Mesenchymal stem cell (in vitro differentiated cells and primary cell): ENCODE data around the gene TENM3.

ENCODE experiments used
- DNase-seq: peaks from one replicate; pipeline ENCODE4 v3.0.0-alpha.2; 2013
- H2AFZ ChIP-seq: one replicate; pipeline ENCODE4 v1.6.1; 2013; ENCODE audit warnings: low read depth, mild to moderate bottlenecking, control low read depth, inconsistent platforms, low read length, moderate library complexity
- H2AK5ac ChIP-seq: 2 replicates; pipeline ENCODE4 v1.6.1; 2013; ENCODE audit warnings: low read length, moderate library complexity, mild to moderate bottlenecking, inconsistent platforms; ENCODE audit not compliant: severe bottlenecking
- H2BK120ac ChIP-seq: one replicate; pipeline ENCODE4 v1.6.1; 2013; ENCODE audit warnings: low read depth, mild to moderate bottlenecking, inconsistent platforms, low read length, moderate library complexity
- H2BK12ac ChIP-seq, 2 experiments: one replicate each; pipeline ENCODE4 v1.6.1; 2013; ENCODE audit warnings: inconsistent platforms in 2 of 2, low read length in 2 of 2, mild to moderate bottlenecking in 2 of 2, moderate library complexity in 2 of 2, control low read depth in 1 of 2
- H2BK15ac ChIP-seq: one replicate; pipeline ENCODE4 v1.6.1; 2013; ENCODE audit warnings: mild to moderate bottlenecking, low read depth, inconsistent platforms; ENCODE audit not compliant: poor library complexity, severe bottlenecking
- H2BK5ac ChIP-seq: 2 replicates; pipeline ENCODE4 v1.6.1; 2013; ENCODE audit warnings: low read depth, mild to moderate bottlenecking, low read length, control low read depth, inconsistent platforms; ENCODE audit not compliant: poor library complexity, severe bottlenecking
- H3K14ac ChIP-seq, 2 experiments: one replicate each; pipeline ENCODE4 v1.6.1; 2013; ENCODE audit warnings: inconsistent platforms in 2 of 2, low read length in 2 of 2, control low read depth in 1 of 2, mild to moderate bottlenecking in 1 of 2, moderate library complexity in 1 of 2
- H3K18ac ChIP-seq, 2 experiments: one replicate each; pipeline ENCODE4 v1.6.1; 2013; ENCODE audit warnings: inconsistent platforms in 2 of 2, low read length in 2 of 2, control low read depth in 1 of 2, low read depth in 1 of 2, mild to moderate bottlenecking in 1 of 2
- H3K23ac ChIP-seq, 2 experiments: one replicate each; pipeline ENCODE4 v1.6.1; 2013; ENCODE audit warnings: inconsistent platforms in 2 of 2, low read length in 2 of 2, mild to moderate bottlenecking in 2 of 2, moderate library complexity in 2 of 2, control low read depth in 1 of 2
- H3K27ac ChIP-seq: 2 replicates; pipeline ENCODE4 v1.5.1; 2013; ENCODE audit warnings: mild to moderate bottlenecking, moderate library complexity, low read length, control low read depth, inconsistent platforms; ENCODE audit not compliant: poor library complexity, severe bottlenecking
- H3K27me3 ChIP-seq, 2 experiments: 2 replicates each; pipeline versions ENCODE4 v1.6.1 to v1.7.0; 2013; ENCODE audit warnings: low read length in 2 of 2, mild to moderate bottlenecking in 2 of 2, moderate library complexity in 2 of 2, control low read depth in 1 of 2, inconsistent platforms in 1 of 2; ENCODE audit not compliant: control insufficient read depth in 1 of 2, insufficient read depth in 1 of 2
- H3K36me3 ChIP-seq, 2 experiments: 2 replicates each; pipeline versions ENCODE4 v1.6.1 to v1.7.0; 2013; ENCODE audit warnings: low read length in 2 of 2, control low read depth in 1 of 2, inconsistent platforms in 1 of 2, low read depth in 1 of 2, mild to moderate bottlenecking in 1 of 2; ENCODE audit not compliant: insufficient read depth in 2 of 2, control insufficient read depth in 1 of 2
- H3K4ac ChIP-seq, 2 experiments: one replicate each; pipeline ENCODE4 v1.6.1; 2013; ENCODE audit warnings: inconsistent platforms in 2 of 2, low read length in 2 of 2, mild to moderate bottlenecking in 2 of 2, moderate library complexity in 2 of 2, control low read depth in 1 of 2, low read depth in 1 of 2
- H3K4me1 ChIP-seq: 2 replicates; pipeline ENCODE4 v1.6.1; 2013; ENCODE audit warnings: low read depth, low read length, control low read depth; ENCODE audit not compliant: control insufficient read depth, insufficient read depth
- H3K4me2 ChIP-seq: 2 replicates; pipeline ENCODE4 v1.6.1; 2013; ENCODE audit warnings: low read length, mild to moderate bottlenecking, inconsistent platforms; ENCODE audit not compliant: poor library complexity, severe bottlenecking
- H3K4me3 ChIP-seq, 2 experiments: 2 replicates each; pipeline versions ENCODE4 v1.5.1 to v1.7.0; 2013; ENCODE audit warnings: low read length in 2 of 2, mild to moderate bottlenecking in 2 of 2, control low read depth in 1 of 2, low read depth in 1 of 2; ENCODE audit not compliant: insufficient read depth in 1 of 2
- H3K79me1 ChIP-seq: replicated peaks from 2 replicates; pipeline ENCODE4 v1.6.1; 2013; ENCODE audit warnings: mild to moderate bottlenecking, control low read depth, low read length, inconsistent platforms; ENCODE audit not compliant: poor library complexity, severe bottlenecking
- H3K9ac ChIP-seq: 2 replicates; pipeline ENCODE4 v1.7.0; 2013; ENCODE audit warnings: mild to moderate bottlenecking, low read length, moderate library complexity
- H3K9me3 ChIP-seq: 2 replicates; pipeline ENCODE4 v1.7.0; 2013; ENCODE audit warnings: mild to moderate bottlenecking, low read length; ENCODE audit not compliant: control insufficient read depth
- H4K8ac ChIP-seq: one replicate; pipeline ENCODE4 v1.6.1; 2013; ENCODE audit warnings: inconsistent platforms, mild to moderate bottlenecking, low read length, moderate library complexity
- H4K91ac ChIP-seq: one replicate; pipeline ENCODE4 v1.6.1; 2013; ENCODE audit warnings: mild to moderate bottlenecking, low read length, inconsistent platforms
- WGBS: methylation state at CpG from one replicate; pipeline ENCODE4 v1.1.7; 2013; ENCODE audit warnings: mixed read lengths; 5-methylcytosine and 5-hydroxymethylcytosine counted together

TENM3 gene

DNA sequence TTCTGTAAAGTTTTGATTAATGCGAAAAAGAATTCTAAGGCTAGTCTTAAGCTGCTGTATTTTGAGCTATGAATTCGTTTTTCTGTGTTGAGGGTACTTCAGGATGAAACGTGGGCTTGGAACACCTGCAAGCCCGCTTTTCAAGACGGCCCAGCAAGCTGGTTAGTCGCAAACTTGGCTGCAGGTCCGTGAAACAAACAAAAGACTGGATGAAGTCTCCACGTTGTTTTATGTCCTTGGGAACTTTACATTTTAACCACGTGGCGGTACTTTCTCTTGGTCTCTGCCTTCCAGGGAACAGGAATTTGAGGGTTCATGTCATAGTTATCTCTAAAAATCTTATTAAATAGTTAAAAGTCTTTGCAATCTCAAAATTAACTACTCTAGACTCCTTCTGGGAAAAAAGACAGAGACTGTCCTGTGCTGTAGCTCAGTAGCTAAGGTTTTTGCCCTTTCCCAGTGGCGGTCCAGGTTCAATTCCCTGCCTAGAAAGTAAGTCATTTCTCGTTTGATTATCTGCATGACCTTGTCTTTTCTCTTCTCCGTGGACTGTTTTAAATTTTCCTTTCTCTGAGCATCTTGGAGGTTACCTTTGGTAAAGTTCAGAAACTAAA, 21.0 kb downstream of the TENM3 start:
- H2BK12ac ChIP-seq, result no peak overlapping the region
- H3K4ac ChIP-seq, result no peak overlapping the region
- peaks cover 17% of the 10 kb centered on the region for H3K79me1 ChIP-seq
- H3K18ac ChIP-seq, result no peak overlapping the region
- H2AK5ac ChIP-seq, result no peak overlapping the region
- H2AFZ ChIP-seq, result no peak overlapping the region
- WGBS, result 82% methylated on average over 13 of the region's 13 CpGs
- H3K27ac ChIP-seq, result no peak overlapping the region
- peaks cover 0 to 2% of the 10 kb centered on the region in 2 experiments for H3K36me3 ChIP-seq
- H3K27me3 ChIP-seq, result no peaks in the 10 kb centered on the region
- no peak overlapping the region for H2BK120ac ChIP-seq
- no peak overlapping the region for H2BK5ac ChIP-seq
- H3K23ac ChIP-seq, result no peak overlapping the region
- H4K91ac ChIP-seq, result no peak overlapping the region
- no peak overlapping the region for H3K4me3 ChIP-seq
- no peaks in the 10 kb centered on the region for H3K9me3 ChIP-seq
- H3K4me2 ChIP-seq, result no peak overlapping the region
- DNase-seq, result no peak
- no peaks in the 10 kb centered on the region for H3K4me1 ChIP-seq
- no peak overlapping the region for H2BK15ac ChIP-seq
- no peak overlapping the region for H3K14ac ChIP-seq
- H4K8ac ChIP-seq, result no peak overlapping the region
- no peak overlapping the region for H3K9ac ChIP-seq

GRCh38 chr4:182265881-182266280, 22.7 kb downstream of the TENM3 start:
- Histone ChIP-seq H3K36me3 (no peaks in the 10 kb centered on the region), H3K4me1 (no peaks in the 10 kb centered on the region), H2BK5ac (no peak overlapping the region), H3K4ac (no peak overlapping the region), H2BK120ac (no peak overlapping the region), H3K4me3 (no peak overlapping the region), H4K8ac (no peak overlapping the region), H2BK15ac (no peak overlapping the region), H2AK5ac (no peak overlapping the region), H3K14ac (no peak overlapping the region), H3K4me2 (no peak overlapping the region), H3K9me3 (no peaks in the 10 kb centered on the region), H2BK12ac (no peak overlapping the region), H3K23ac (no peak overlapping the region), H2AFZ (no peak overlapping the region), H3K27ac (no peak overlapping the region), H3K9ac (no peak overlapping the region), H4K91ac (no peak overlapping the region), H3K18ac (no peak overlapping the region), H3K79me1 (peaks cover 18% of the 10 kb centered on the region), H3K27me3 (no peaks in the 10 kb centered on the region)
- WGBS, result 30% methylated on average over 2 of the region's 3 CpGs
- DNase-seq, result no peak

- no peak overlapping the region for H2BK5ac ChIP-seq
- no peak overlapping the region for H3K9ac ChIP-seq
- no peak overlapping the region for H2BK15ac ChIP-seq
Measured at GRCh38 chr4:182267048-182267447, 23.8 kb downstream of the TENM3 start.

GRCh38 chr4:182268966-182269365, 25.8 kb downstream of the TENM3 start:
- peaks cover 17% of the 10 kb centered on the region for H3K79me1 ChIP-seq
- H3K27ac ChIP-seq, result no peak overlapping the region
- H3K4me3 ChIP-seq, result no peak overlapping the region
- DNase-seq, result no peak
- H2BK15ac ChIP-seq, result no peak overlapping the region
- no peak overlapping the region for H2BK12ac ChIP-seq
- no peaks in the 10 kb centered on the region for H3K27me3 ChIP-seq
- H3K23ac ChIP-seq, result no peak overlapping the region
- H2BK120ac ChIP-seq, result no peak overlapping the region
- no peaks in the 10 kb centered on the region for H3K36me3 ChIP-seq
- H4K8ac ChIP-seq, result no peak overlapping the region
- 60% methylated on average over 3 of the region's 3 CpGs for WGBS
- no peak overlapping the region for H3K4me2 ChIP-seq
- H3K14ac ChIP-seq, result no peak overlapping the region
- no peak overlapping the region for H2AFZ ChIP-seq
- H2BK5ac ChIP-seq, result no peak overlapping the region
- no peak overlapping the region for H2AK5ac ChIP-seq
- H3K4me1 ChIP-seq, result peaks cover 3% of the 10 kb centered on the region
- no peaks in the 10 kb centered on the region for H3K9me3 ChIP-seq
- no peak overlapping the region for H4K91ac ChIP-seq
- no peak overlapping the region for H3K18ac ChIP-seq
- no peak overlapping the region for H3K4ac ChIP-seq
- no peak overlapping the region for H3K9ac ChIP-seq

More at GRCh38 chr4:182267048-182267447, 23.8 kb downstream of the TENM3 start:
- no peaks in the 10 kb centered on the region for H3K36me3 ChIP-seq
- no peak overlapping the region for H3K4me3 ChIP-seq
- no peak overlapping the region for H2BK12ac ChIP-seq
- H4K91ac ChIP-seq, result no peak overlapping the region
- no peak overlapping the region for H3K23ac ChIP-seq
- no peak overlapping the region for H2AFZ ChIP-seq
- no peaks in the 10 kb centered on the region for H3K27me3 ChIP-seq
- no peak overlapping the region for H2AK5ac ChIP-seq
- no peak overlapping the region for H2BK120ac ChIP-seq
- H3K14ac ChIP-seq, result no peak overlapping the region
- H4K8ac ChIP-seq, result no peak overlapping the region
- no peak overlapping the region for H3K27ac ChIP-seq
- H3K79me1 ChIP-seq, result peaks cover 19% of the 10 kb centered on the region
- H3K4ac ChIP-seq, result no peak overlapping the region
- H3K4me2 ChIP-seq, result no peak overlapping the region
- H3K4me1 ChIP-seq, result peaks cover 2% of the 10 kb centered on the region
- no peak overlapping the region for H3K18ac ChIP-seq
- DNase-seq, result no peak
- H3K9me3 ChIP-seq, result no peaks in the 10 kb centered on the region
